Astrocyte (in vitro differentiated cells and primary cell): ENCODE results near the gene RFC2. TPM values are rescaled to one million over a fixed set of nuclear protein-coding genes. Genes with fewer than 3 reads are reported as not detected.

ENCODE experiments used
- DNase-seq: peaks from one replicate; pipeline ENCODE4 v3.0.0-alpha.2; 2010; ENCODE audit warnings: low read depth
- FAIRE-seq: peaks from 2 replicates; lab custom pipeline; 2011; peaks lifted over from hg19 to GRCh38; lab: Jason Lieb, UNC
- H2AFZ ChIP-seq: 2 replicates; pipeline ENCODE4 v1.6.0; 2012; ENCODE audit warnings: low read depth, low read length, inconsistent platforms
- H3K27ac ChIP-seq: 2 replicates; pipeline ENCODE4 v1.5.1; 2011; ENCODE audit warnings: low read depth, low read length, inconsistent platforms
- H3K27me3 ChIP-seq: 2 replicates; pipeline ENCODE4 v1.6.0; 2011; ENCODE audit warnings: low read length, inconsistent platforms; ENCODE audit not compliant: insufficient read depth
- H3K36me3 ChIP-seq: 2 replicates; pipeline ENCODE4 v1.5.1; 2011; ENCODE audit warnings: low read length, inconsistent platforms; ENCODE audit not compliant: insufficient read depth
- H3K4me1 ChIP-seq: 2 replicates; pipeline ENCODE4 v1.5.1; 2011; ENCODE audit warnings: low read length, inconsistent platforms; ENCODE audit not compliant: insufficient read depth
- H3K4me2 ChIP-seq: 2 replicates; pipeline ENCODE4 v1.6.0; 2012; ENCODE audit warnings: low read length, inconsistent platforms
- H3K4me3 ChIP-seq: 2 replicates; pipeline ENCODE4 v1.5.1; 2011; ENCODE audit warnings: low read depth, mild to moderate bottlenecking, low read length, inconsistent platforms; ENCODE audit not compliant: insufficient read depth
- H3K79me2 ChIP-seq: 2 replicates; pipeline ENCODE4 v1.6.0; 2012; ENCODE audit warnings: mild to moderate bottlenecking, low read length, inconsistent platforms; ENCODE audit not compliant: insufficient read depth
- H3K9ac ChIP-seq: 2 replicates; pipeline ENCODE4 v1.6.0; 2012; ENCODE audit warnings: mild to moderate bottlenecking, low read length, inconsistent platforms
- H3K9me3 ChIP-seq: 2 replicates; pipeline ENCODE4 v1.5.1; 2012; ENCODE audit warnings: low read depth, mild to moderate bottlenecking, low read length, inconsistent platforms; ENCODE audit not compliant: insufficient read depth
- H4K20me1 ChIP-seq: 2 replicates; pipeline ENCODE4 v1.6.0; 2012; ENCODE audit warnings: low read length, inconsistent platforms; ENCODE audit not compliant: insufficient read depth
- H3K27ac Mint-ChIP-seq: one replicate; pipeline ENCODE4 v1.8.0; 2021; ENCODE audit warnings: mild to moderate bottlenecking, mixed read lengths; ENCODE audit not compliant: unreplicated experiment
- H3K27me3 Mint-ChIP-seq: one replicate; pipeline ENCODE4 v1.8.0; 2021; ENCODE audit warnings: low read depth, mixed read lengths; ENCODE audit not compliant: unreplicated experiment
- H3K36me3 Mint-ChIP-seq: one replicate; pipeline ENCODE4 v1.8.0; 2021; ENCODE audit warnings: low read depth, mixed read lengths; ENCODE audit not compliant: unreplicated experiment
- H3K4me1 Mint-ChIP-seq: one replicate; pipeline ENCODE4 v1.8.0; 2021; ENCODE audit warnings: low read depth, mixed read lengths; ENCODE audit not compliant: unreplicated experiment
- H3K4me3 Mint-ChIP-seq: one replicate; pipeline ENCODE4 v1.8.0; 2021; ENCODE audit warnings: mild to moderate bottlenecking, moderate library complexity, mixed read lengths; ENCODE audit not compliant: unreplicated experiment
- H3K9me3 Mint-ChIP-seq: one replicate; pipeline ENCODE4 v1.8.0; 2021; ENCODE audit warnings: mild to moderate bottlenecking, mixed read lengths; ENCODE audit not compliant: unreplicated experiment
- EZH2 ChIP-seq: IDR thresholded peaks from 2 replicates; pipeline ENCODE4 v1.6.1; 2012; ENCODE audit warnings: mild to moderate bottlenecking, low read length, inconsistent platforms; ENCODE audit not compliant: insufficient read depth
- total RNA-seq: library from RNA; stranded (reverse); gene quantifications from 2 replicates; pipeline ENCODE4 v1.2.1, GENCODE V29; 2021
- TF ChIP-seq, protein P1 (sequence below): IDR thresholded peaks from 2 replicates; pipeline ENCODE4 v1.5.1; 2011; ENCODE audit warnings: low read depth, mild to moderate bottlenecking, inconsistent platforms, low read length, moderate library complexity; ENCODE audit not compliant: insufficient read depth

The RFC2 gene
- total RNA-seq, 1 donor from 2014 or later = 12.3 TPM

DNA sequence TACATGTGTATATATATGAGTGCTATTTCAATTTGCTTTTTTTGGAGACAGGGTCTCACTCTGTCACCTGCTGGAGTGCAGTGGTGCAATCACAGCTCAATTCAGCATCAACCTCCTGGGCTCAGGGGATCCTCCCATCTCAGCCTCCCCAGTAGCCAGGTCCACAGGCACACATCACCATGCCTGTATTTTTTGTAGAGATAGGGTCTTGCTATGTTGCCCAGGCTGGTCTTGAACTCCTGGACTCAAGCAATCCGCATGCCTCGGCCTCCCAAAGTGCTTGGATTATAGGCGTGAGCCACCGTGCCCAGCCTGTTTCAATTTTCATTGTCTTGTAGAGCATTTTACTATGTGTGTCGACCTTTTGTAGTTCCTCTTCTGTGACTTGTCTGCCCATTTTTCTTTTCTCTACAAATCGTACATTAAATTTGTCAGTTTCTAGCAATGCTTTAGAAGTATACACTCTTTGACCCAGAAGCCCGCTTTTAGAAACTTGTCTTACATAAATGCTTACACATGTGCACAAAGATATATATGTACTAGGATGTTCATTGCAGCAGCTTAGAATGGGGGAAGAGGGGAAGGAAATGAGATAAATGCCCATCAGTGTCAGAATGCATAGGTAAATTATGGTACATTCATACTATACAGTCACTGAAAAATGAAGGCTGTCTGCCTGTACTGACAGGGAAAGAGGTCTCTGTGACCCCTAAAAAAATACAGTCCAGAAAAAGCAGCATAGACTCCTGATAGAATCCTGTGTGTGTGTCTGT lies 12.2 kb upstream of the RFC2 start:
- H3K4me2 ChIP-seq = no peak overlapping the region
- H3K4me3 Mint-ChIP-seq = no peak overlapping the region
- no peaks in the 10 kb centered on the region for H3K36me3 ChIP-seq
- H3K9ac ChIP-seq = no peak overlapping the region
- H3K27me3 Mint-ChIP-seq = no peaks in the 10 kb centered on the region
- H3K4me1 ChIP-seq = no peaks in the 10 kb centered on the region
- no peaks in the 10 kb centered on the region for H3K27me3 ChIP-seq
- no peak for FAIRE-seq
- DNase-seq = no peak
- no peaks in the 10 kb centered on the region for H3K9me3 ChIP-seq
- H3K27ac Mint-ChIP-seq = no peak overlapping the region
- no peak for TF ChIP-seq EZH2
- TF ChIP-seq, protein P1, sequence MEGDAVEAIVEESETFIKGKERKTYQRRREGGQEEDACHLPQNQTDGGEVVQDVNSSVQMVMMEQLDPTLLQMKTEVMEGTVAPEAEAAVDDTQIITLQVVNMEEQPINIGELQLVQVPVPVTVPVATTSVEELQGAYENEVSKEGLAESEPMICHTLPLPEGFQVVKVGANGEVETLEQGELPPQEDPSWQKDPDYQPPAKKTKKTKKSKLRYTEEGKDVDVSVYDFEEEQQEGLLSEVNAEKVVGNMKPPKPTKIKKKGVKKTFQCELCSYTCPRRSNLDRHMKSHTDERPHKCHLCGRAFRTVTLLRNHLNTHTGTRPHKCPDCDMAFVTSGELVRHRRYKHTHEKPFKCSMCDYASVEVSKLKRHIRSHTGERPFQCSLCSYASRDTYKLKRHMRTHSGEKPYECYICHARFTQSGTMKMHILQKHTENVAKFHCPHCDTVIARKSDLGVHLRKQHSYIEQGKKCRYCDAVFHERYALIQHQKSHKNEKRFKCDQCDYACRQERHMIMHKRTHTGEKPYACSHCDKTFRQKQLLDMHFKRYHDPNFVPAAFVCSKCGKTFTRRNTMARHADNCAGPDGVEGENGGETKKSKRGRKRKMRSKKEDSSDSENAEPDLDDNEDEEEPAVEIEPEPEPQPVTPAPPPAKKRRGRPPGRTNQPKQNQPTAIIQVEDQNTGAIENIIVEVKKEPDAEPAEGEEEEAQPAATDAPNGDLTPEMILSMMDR = no peak
- H4K20me1 ChIP-seq = no peaks in the 10 kb centered on the region
- H3K27ac ChIP-seq = no peak overlapping the region
- H3K79me2 ChIP-seq = no peaks in the 10 kb centered on the region
- no peaks in the 10 kb centered on the region for H3K9me3 Mint-ChIP-seq
- no peak overlapping the region for H3K4me3 ChIP-seq
- H3K36me3 Mint-ChIP-seq = no peaks in the 10 kb centered on the region
- no peaks in the 10 kb centered on the region for H3K4me1 Mint-ChIP-seq
- no peak overlapping the region for H2AFZ ChIP-seq

DNA sequence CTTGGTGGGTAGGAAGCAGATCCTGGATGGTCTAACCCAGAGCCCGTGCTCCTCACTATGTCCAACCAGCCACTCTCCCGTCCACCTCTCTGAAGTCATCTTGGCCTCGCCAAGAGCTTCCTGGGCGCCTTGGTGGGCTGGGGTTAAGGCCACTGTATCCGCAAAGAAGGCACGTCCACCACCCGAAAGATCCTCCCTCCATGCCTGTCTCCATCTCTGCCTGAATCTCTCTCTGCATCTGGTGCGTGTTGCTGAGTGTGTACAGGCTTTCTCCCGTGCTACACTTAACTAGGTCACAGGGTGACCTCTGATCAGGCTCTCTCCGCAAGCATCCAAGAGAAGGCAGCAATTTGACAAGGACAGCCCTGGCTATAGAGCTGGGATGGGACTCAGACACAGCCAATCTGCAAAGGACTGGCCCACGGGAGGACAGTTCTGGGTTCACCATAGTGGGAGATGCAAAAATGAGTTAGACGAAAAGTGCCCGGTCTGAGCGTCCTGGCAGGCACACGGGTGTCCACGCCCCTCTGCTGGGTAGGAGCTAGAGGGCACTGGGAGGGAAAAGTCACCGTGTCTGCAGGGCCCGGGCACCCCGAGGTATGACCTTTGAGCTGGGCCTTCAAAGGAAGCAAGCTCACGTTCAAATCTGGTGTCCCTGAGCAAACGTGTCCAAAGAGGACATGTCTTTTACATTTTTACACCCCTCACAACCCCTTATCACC lies 9.4 kb upstream of the RFC2 start:
- H3K4me1 ChIP-seq = no peaks in the 10 kb centered on the region
- H2AFZ ChIP-seq = no peak overlapping the region
- no peaks in the 10 kb centered on the region for H3K36me3 Mint-ChIP-seq
- no peaks in the 10 kb centered on the region for H3K27me3 Mint-ChIP-seq
- H3K4me3 Mint-ChIP-seq = no peak overlapping the region
- TF ChIP-seq, protein P1 = no peak
- TF ChIP-seq EZH2 = no peak
- DNase-seq (no peak), FAIRE-seq (no peak)
- no peak overlapping the region for H3K27ac Mint-ChIP-seq
- no peaks in the 10 kb centered on the region for H3K4me1 Mint-ChIP-seq
- H4K20me1 ChIP-seq = no peaks in the 10 kb centered on the region
- no peak overlapping the region for H3K27ac ChIP-seq
- H3K4me2 ChIP-seq = no peak overlapping the region
- no peaks in the 10 kb centered on the region for H3K79me2 ChIP-seq
- no peak overlapping the region for H3K9ac ChIP-seq
- no peaks in the 10 kb centered on the region for H3K36me3 ChIP-seq
- H3K9me3 ChIP-seq = no peaks in the 10 kb centered on the region
- no peaks in the 10 kb centered on the region for H3K9me3 Mint-ChIP-seq
- no peak overlapping the region for H3K4me3 ChIP-seq
- H3K27me3 ChIP-seq = no peaks in the 10 kb centered on the region
